ENCODE data around the gene PPDPF.

GRCh38 chr20:63538204-63539091, 17.9 kb downstream of the PPDPF start:
- TF ChIP-seq CTCF (IDR thresholded peaks at IDR 0.05) (no peak), POLR2A (IDR thresholded peaks at IDR 0.05) (no peak)

All from testis (tissue), 2 donors.